GM19324 (cell line): ENCODE results near the gene HAUS7.

ENCODE experiments used
- ATAC-seq: cut with Tn5 transposase; IDR thresholded peaks from one replicate; pipeline ENCODE4 v1.9.1; 2021; ENCODE audit warnings: mild to moderate bottlenecking, moderate library complexity; ENCODE audit not compliant: unreplicated experiment, low FRiP score

HAUS7 gene

DNA sequence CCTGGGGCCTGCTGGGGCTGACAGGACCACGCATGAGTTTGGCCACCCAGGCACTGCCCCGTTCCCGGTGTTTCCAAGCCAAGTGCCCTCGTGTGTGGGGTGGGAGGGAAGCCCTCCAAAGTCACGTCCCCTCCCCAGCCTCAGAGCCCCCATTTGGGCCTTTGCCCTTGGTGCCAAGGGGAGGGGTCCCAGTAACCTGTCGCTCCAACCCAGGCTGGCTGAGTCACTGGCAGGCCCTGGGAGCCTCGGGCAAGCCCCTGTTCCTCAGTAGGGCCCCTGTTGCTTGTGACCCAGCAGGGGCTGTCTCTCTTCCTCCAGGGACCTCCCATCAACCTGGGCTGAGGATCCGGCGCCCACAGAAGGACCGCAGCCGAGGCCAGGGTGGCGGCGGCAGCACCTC, 10.7 kb upstream of the HAUS7 start:
- no peak for ATAC-seq

GRCh38 chrX:153478746-153479145, 8.4 kb upstream of the HAUS7 start:
- ATAC-seq, result no peak

DNA sequence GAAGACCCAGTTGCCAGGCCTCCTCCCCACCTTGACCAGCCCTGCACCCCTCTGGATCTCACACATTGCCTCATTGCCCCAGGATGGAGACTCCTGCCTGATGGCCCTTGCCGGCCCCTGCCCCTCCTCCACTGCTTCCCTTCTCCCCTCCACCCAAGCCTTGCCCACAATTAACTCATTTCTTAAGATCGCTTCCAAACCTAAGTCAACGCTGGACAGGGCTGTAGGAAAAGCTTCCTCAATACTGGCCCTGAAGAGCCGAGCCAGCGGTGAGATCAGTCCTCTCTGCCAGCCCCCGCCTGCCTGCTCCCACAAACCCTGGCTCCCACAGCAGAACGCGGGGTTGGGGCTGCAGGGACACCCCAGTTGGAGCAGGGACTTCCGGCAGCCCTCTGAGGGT, 7.5 kb upstream of the HAUS7 start:
- no peak for ATAC-seq

GRCh38 chrX:153477364-153477857, 7.0 kb upstream of the HAUS7 start:
- no peak for ATAC-seq

DNA sequence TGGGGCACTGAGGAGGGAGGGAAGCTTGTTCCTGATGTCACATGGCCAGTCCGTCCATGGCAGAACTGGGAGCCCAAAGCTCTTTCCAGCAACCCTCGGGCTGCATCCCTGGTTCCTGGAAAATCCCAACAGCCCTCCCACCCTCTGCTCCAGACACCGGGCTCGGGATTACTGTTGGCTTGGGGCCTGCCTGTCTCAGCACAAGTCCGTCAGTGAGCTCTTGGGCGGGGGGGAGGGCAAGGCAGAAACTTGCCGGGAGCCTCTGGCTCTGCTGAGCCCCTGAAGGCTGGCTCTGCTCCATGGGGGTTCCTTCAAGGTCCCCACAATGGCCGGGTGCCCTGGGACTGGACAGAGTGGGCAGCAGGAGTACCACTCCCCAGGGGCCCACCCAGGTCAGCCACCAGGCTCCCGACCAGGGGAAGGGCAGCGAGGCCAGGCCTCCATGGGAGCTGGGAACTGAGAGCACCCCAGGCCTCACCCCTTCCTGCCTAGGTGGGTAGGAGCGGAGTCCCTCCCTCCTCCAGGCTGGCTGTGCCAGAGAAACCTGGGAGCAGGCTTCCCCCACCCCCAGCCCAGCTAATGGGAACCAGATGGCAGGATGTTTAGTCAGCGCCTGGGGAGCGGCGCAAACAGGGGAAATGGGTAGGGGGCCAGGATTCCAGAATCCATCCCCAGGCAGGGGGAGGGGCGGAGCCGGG, 6.4 kb upstream of the HAUS7 start:
- ATAC-seq, result no peak

DNA sequence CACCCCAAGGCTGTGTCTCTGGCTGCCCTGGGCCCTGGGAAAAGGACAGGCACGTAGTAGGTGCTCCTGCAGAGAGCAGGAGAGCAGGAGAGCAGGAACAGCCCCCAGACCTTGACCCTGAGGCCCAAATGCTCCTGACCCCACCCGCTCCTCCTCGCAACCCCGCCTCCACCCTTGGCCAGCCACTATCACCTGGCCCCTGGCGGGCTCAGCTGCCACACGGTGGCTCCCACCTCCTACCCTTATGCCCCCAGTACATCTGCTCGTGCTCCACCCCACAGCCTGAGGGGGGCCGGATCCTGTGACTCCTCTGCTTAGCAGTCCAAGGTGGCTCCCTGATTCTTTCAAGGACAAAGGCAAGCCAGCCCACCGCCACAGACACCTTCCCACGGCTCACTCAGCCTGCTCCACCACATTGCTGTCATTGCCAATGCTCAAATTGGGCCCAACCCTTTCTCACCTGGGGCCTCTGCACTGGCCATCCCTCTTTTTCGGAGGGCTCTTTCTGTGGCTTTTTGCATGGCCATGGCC, 5.4 kb upstream of the HAUS7 start:
- no peak for ATAC-seq

- ATAC-seq, result no peak
Observed at GRCh38 chrX:153475271-153475670, 4.9 kb upstream of the HAUS7 start.

DNA sequence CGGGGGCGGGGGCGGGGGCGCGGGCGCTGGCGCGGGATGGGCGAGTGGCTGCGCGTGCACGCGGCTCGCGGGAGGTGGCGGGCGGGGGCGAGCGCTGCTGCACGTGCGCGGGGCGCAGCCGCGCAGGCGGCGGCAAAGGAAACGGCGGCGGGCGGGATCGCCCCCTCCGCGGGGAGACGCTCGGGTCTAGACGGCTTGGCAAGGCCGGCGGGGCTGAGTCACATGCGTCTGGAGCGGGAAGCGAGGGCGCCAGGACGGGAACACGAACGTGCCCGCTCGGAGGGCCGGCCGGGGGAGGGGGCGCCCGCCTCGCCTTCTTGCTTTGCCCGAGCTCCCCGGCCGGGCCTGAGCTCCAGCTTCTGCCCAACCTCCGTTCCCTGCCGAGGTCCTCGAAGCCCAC, 4.3 kb upstream of the HAUS7 start:
- ATAC-seq, result no peak

- ATAC-seq, result no peak
Observed at GRCh38 chrX:153474266-153474665, 3.9 kb upstream of the HAUS7 start.

DNA sequence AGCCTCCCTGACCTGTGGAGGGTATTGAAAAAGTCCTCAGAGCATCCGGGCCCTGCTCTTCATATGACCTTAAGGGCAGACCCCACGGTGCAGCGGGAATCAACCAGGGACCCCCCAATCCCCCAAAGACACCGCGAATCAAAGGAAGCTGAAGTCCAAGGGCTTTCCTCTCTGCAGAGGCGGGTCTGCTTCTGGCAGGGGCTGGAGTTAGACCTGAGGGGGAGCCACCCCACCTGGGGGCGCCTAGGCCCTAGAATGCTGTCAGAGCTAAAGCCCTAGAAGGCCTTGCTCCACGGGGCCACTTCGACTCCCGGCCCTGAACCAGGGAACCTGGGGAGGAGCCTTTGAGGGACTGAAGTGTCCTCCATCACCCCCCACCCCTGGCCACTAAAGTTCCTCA, 2.8 kb upstream of the HAUS7 start:
- ATAC-seq, result no peak

GRCh38 chrX:153471663-153472280, 1.4 kb upstream of the HAUS7 start:
- ATAC-seq, result no peak

- ATAC-seq, result peak; percentile 42
Observed at GRCh38 chrX:153469811-153470410, 465 bp downstream of the HAUS7 start.

DNA sequence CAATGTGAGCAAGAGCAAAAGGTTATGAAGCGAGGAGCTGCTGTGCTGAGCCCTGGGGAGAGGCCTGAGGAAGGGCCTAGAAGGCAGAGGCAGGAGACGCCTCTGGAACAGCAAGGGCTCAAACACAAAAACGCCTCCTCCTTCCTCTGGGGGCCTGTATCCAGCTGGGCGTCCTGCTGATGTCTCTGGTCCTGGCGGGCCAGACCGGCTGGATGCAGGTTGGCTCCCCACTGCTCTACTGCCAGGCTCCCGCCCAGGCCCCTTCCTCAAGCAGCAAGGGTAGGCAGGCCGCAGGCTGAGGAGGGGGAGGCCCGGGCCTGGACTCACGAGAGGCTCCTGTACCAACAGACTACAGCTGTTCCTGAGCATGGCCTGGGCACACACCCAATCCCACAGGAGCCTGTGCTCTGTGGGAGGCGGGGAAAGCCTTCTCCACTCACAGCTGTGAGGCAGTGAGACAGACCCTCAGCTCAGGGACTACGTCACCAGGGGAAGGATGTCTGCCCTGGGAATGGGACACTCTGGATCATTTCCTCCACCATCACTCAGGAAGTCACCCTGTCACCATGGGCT, 2.3 kb downstream of the HAUS7 start:
- no peak for ATAC-seq

- no peak for ATAC-seq
Observed at GRCh38 chrX:153465691-153466380, 4.5 kb downstream of the HAUS7 start.

- ATAC-seq, result no peak
Observed at GRCh38 chrX:153464116-153464515, 6.3 kb downstream of the HAUS7 start.

- no peak for ATAC-seq
Observed at GRCh38 chrX:153463556-153463955, 6.8 kb downstream of the HAUS7 start.

GRCh38 chrX:153463031-153463430, 7.3 kb downstream of the HAUS7 start:
- no peak for ATAC-seq

DNA sequence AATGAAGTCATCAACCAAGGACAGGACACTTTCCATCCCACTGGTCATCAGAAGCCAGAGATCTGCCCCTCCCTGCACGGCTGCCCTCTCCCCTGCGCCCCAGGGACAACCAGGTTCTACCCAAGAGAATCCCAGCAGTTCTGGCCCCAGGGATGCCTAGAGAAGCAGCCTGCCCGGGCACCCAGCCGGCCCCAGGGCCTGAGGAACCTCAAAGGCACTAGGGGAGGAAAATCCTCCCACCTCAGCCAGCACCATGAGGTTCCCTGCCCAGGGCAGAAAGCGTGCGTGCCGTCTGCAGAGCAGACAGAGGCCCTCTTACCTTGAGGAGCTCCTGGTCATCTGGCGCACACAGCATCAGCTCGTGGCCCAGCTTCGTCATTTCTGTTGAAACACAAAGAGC, 8.1 kb downstream of the HAUS7 start:
- no peak for ATAC-seq

GRCh38 chrX:153460826-153461225, 9.6 kb downstream of the HAUS7 start:
- no peak for ATAC-seq

GRCh38 chrX:153459986-153460385, 10.4 kb downstream of the HAUS7 start:
- ATAC-seq, result no peak

- no peak for ATAC-seq
Observed at GRCh38 chrX:153458476-153458875, 11.9 kb downstream of the HAUS7 start.
